Panc1 (cell line): Measurements from ENCODE around the gene AKR1C2.

Experiments
- CTCF ChIP-seq: fragments of 450-650 bp; IDR thresholded peaks from 2 replicates; pipeline ENCODE4 v1.5.1; 2017; ENCODE audit warnings: mild to moderate bottlenecking
- POLR2AphosphoS5 ChIP-seq: IDR thresholded peaks from 2 replicates; pipeline ENCODE4 v1.6.1; 2012; ENCODE audit warnings: mild to moderate bottlenecking, low read depth, low read length, moderate library complexity
- REST ChIP-seq, 2 experiments: IDR thresholded peaks; 2 replicates each; pipeline ENCODE4 v1.6.1; 2011 to 2012; ENCODE audit warnings: low read depth in 2 of 2, control low read depth in 1 of 2, low read length in 1 of 2, mild to moderate bottlenecking in 1 of 2, moderate library complexity in 1 of 2; ENCODE audit not compliant: insufficient read depth in 1 of 2
- SIN3A ChIP-seq: IDR thresholded peaks from 2 replicates; pipeline ENCODE4 v1.6.1; 2012; ENCODE audit warnings: low read depth, mild to moderate bottlenecking, low read length, moderate library complexity, borderline replicate concordance; ENCODE audit not compliant: insufficient read depth
- TCF7L2 ChIP-seq: IDR thresholded peaks from 2 replicates; pipeline ENCODE4 v1.6.1; 2011; ENCODE audit warnings: mild to moderate bottlenecking, low read depth, low read length, inconsistent platforms

- no peak for TF ChIP-seq CTCF
- TF ChIP-seq POLR2AphosphoS5, result no peak
- TF ChIP-seq REST (IDR thresholded peaks at IDR 0.05; ENCODE audit: insufficient read depth in 1 of 2, low read depth in 2 of 2, low read length in 1 of 2), result no peak
- TF ChIP-seq SIN3A, result no peak
- no peak for TF ChIP-seq TCF7L2
Observed at GRCh38 chr10:5038733-5039132, 35.1 kb upstream of the AKR1C2 start.
